T-cell (primary cell): ENCODE data around the gene RMI1. TPM values are rescaled to one million over a fixed set of nuclear protein-coding genes. Genes with fewer than 3 reads are reported as not detected.

ENCODE experiments used
- ATAC-seq, 4 experiments: fragments of 200-7000 bp in 3 of 4; fragments of 150-1000 bp in 1 of 4; cut with Tn5 transposase; replicated peaks in 1 of 4; 1 replicate in 3 of 4; 2 replicates in 1 of 4; pipeline ENCODE4 v1.10.0; 2021; ENCODE audit warnings: moderate library complexity in 3 of 4, mild to moderate bottlenecking in 2 of 4, moderate number of reproducible peaks in 1 of 4
- CTCF ChIA-PET, 2 donors: fragments of 300-600 bp; sonication (Branson Sonifier 250); formaldehyde crosslinking; loops; one replicate each; lab custom pipeline; 2022; ENCODE audit warnings: antibody characterized with exemption in 2 of 2; lab: Charles Lee
- POLR2A ChIA-PET, 2 donors: fragments of 300-600 bp; sonication (Branson Sonifier 250); formaldehyde crosslinking; loops; one replicate each; lab custom pipeline; 2022; ENCODE audit warnings: antibody characterized with exemption in 2 of 2; lab: Charles Lee
- DNase-seq, 35 experiments: peaks; one replicate each; pipeline versions ENCODE4 v3.0.0 to v3.0.0-alpha.2; 2013 to 2023
- H3K27ac ChIP-seq: one replicate; pipeline ENCODE4 v1.5.1; 2013; ENCODE audit warnings: low read length
- H3K27me3 ChIP-seq, 2 experiments: replicated peaks in 1 of 2; 1 replicate in 1 of 2; 2 replicates in 1 of 2; pipeline versions ENCODE4 v1.6.1 to v1.7.0; 2013; ENCODE audit warnings: low read length in 1 of 2, mixed read lengths in 1 of 2; ENCODE audit not compliant: control insufficient read depth in 2 of 2, insufficient read depth in 2 of 2; ENCODE audit errors: extremely low read depth in 1 of 2
- H3K36me3 ChIP-seq, 2 donors: 1 replicate in 1 of 2; 2 replicates in 1 of 2; pipeline versions ENCODE4 v1.6.1 to v1.7.0; 2013; ENCODE audit warnings: low read length in 1 of 2; ENCODE audit not compliant: control insufficient read depth in 2 of 2, insufficient read depth in 1 of 2; ENCODE audit errors: extremely low read depth in 1 of 2
- H3K4me1 ChIP-seq, 2 experiments: 1 replicate in 1 of 2; 2 replicates in 1 of 2; pipeline versions ENCODE4 v1.6.1 to v1.7.0; 2013; ENCODE audit warnings: low read length in 2 of 2, mixed read lengths in 1 of 2; ENCODE audit not compliant: insufficient read depth in 2 of 2, control insufficient read depth in 1 of 2; ENCODE audit errors: extremely low read depth in 1 of 2
- H3K4me3 ChIP-seq, 2 donors: 1 replicate in 1 of 2; 2 replicates in 1 of 2; pipeline versions ENCODE4 v1.5.1 to v1.7.0; 2013; ENCODE audit warnings: mild to moderate bottlenecking in 2 of 2, low read length in 1 of 2, moderate library complexity in 1 of 2; ENCODE audit not compliant: control insufficient read depth in 1 of 2; ENCODE audit errors: extremely low read depth in 1 of 2
- H3K9me3 ChIP-seq: 2 replicates; pipeline ENCODE4 v1.7.0; 2013
- H3K27ac Mint-ChIP-seq, 2 donors: one replicate each; pipeline ENCODE4 v1.8.0; 2020 to 2021; ENCODE audit warnings: mild to moderate bottlenecking in 2 of 2, mixed read lengths in 2 of 2
- H3K27me3 Mint-ChIP-seq, 2 donors: one replicate each; pipeline ENCODE4 v1.8.0; 2021 to 2022; ENCODE audit warnings: mixed read lengths in 2 of 2
- H3K36me3 Mint-ChIP-seq: one replicate; pipeline ENCODE4 v1.8.0; 2021; ENCODE audit warnings: mixed read lengths
- H3K4me1 Mint-ChIP-seq, 3 donors: one replicate each; pipeline ENCODE4 v1.8.0; 2020 to 2022; ENCODE audit warnings: mixed read lengths in 3 of 3, mild to moderate bottlenecking in 1 of 3
- H3K4me3 Mint-ChIP-seq, 3 donors: one replicate each; pipeline ENCODE4 v1.8.0; 2020 to 2022; ENCODE audit warnings: mild to moderate bottlenecking in 3 of 3, mixed read lengths in 3 of 3, moderate library complexity in 3 of 3
- H3K9me3 Mint-ChIP-seq, 3 donors: one replicate each; pipeline ENCODE4 v1.8.0; 2020 to 2022; ENCODE audit warnings: mixed read lengths in 3 of 3
- WGBS: methylation state at CpG from one replicate; pipeline ENCODE4 v1.1.5; 2013; ENCODE audit warnings: missing lambda C conversion rate; ENCODE audit not compliant: insufficient coverage; 5-methylcytosine and 5-hydroxymethylcytosine counted together
- total RNA-seq, 35 experiments: library from RNA in 6 of 35; stranded (reverse) in 6 of 35; fragments of 120-200 nt in 1 of 35; gene quantifications; one replicate each; pipeline versions ENCODE4 v1.2.1 to v1.2.4 and lab custom pipeline; 2013 to 2026

The RMI1 gene
- total RNA-seq, 5 donors from 2014 or later (not counting 1 experiment from before 2014, with no cell fraction given) = 2.3 to 6.9 (median 5.3) TPM

- Histone ChIP-seq H3K9me3 (no peaks in the 10 kb centered on the region), H3K4me1 (peaks cover 2 to 3% of the 10 kb centered on the region in 2 experiments), H3K27me3 (no peaks in the 10 kb centered on the region), H3K4me3 (no peak overlapping the region), H3K36me3 (peaks cover 0 to 6% of the 10 kb centered on the region in 2 donors), H3K27ac (no peak overlapping the region)
- H3K4me1 Mint-ChIP-seq = peaks cover 11 to 13% (median 11%) of the 10 kb centered on the region in 3 donors
- H3K9me3 Mint-ChIP-seq = no peaks in the 10 kb centered on the region
- DNase-seq = peak in 1 of 35 experiments; percentile 29
- no peak overlapping the region for H3K4me3 Mint-ChIP-seq
- POLR2A ChIA-PET = interaction anchor here in 1 of 2 donors (0.6 to 0.7 kb wide), 2 partner anchors 81 to 118 kb away, joined by 6 read pairs; no protein-coding TSS in a partner anchor
- H3K27me3 Mint-ChIP-seq = no peaks in the 10 kb centered on the region
- peak overlapping the region; percentile 46 to 58 for H3K27ac Mint-ChIP-seq
- peak in 1 of 4 experiments; percentile 63 for ATAC-seq
- H3K36me3 Mint-ChIP-seq = peaks cover 10% of the 10 kb centered on the region
- CTCF ChIA-PET = interaction anchor here in 1 of 2 donors (0.6 kb wide), 1 partner anchor 19 kb away, joined by 3 read pairs; no protein-coding TSS in a partner anchor
Observed at GRCh38 chr9:84002344-84002743, 21.7 kb downstream of the RMI1 start.

GRCh38 chr9:84003246-84003645 is 22.6 kb downstream of the RMI1 start:
- H3K9me3 Mint-ChIP-seq = no peaks in the 10 kb centered on the region
- POLR2A ChIA-PET = interaction anchor here in 1 of 2 donors (0.7 kb wide), 1 partner anchor 789 kb away, joined by 8 read pairs; no protein-coding TSS in a partner anchor

GRCh38 chr9:84007662-84008061 is 27.1 kb downstream of the RMI1 start:
- Mint-ChIP-seq H3K4me1 (no peaks in the 10 kb centered on the region), H3K4me3 (no peak overlapping the region), H3K27ac (no peak overlapping the region), H3K9me3 (no peaks in the 10 kb centered on the region), H3K27me3 (no peaks in the 10 kb centered on the region), H3K36me3 (peaks cover 3% of the 10 kb centered on the region)
- no peak overlapping the region for H3K27ac ChIP-seq
- H3K4me1 ChIP-seq = peaks cover 0 to 3% of the 10 kb centered on the region in 2 experiments
- ChIA-PET CTCF (no interaction called here), POLR2A (no interaction called here)
- DNase-seq = no peak
- no peaks in the 10 kb centered on the region for H3K27me3 ChIP-seq
- 83% methylated on average over 1 of the region's 2 CpGs for WGBS
- H3K4me3 ChIP-seq = no peak overlapping the region
- no peaks in the 10 kb centered on the region for H3K9me3 ChIP-seq
- no peaks in the 10 kb centered on the region for H3K36me3 ChIP-seq
- ATAC-seq = no peak

More at GRCh38 chr9:84003246-84003645, 22.6 kb downstream of the RMI1 start:
- Mint-ChIP-seq H3K36me3 (peaks cover 11% of the 10 kb centered on the region), H3K4me1 (peaks cover 11 to 13% (median 11%) of the 10 kb centered on the region in 3 donors), H3K4me3 (no peak overlapping the region), H3K27ac (peak overlapping the region in 1 of 2 donors; percentile 34), H3K27me3 (no peaks in the 10 kb centered on the region)
- ATAC-seq (no peak), DNase-seq (no peak)
- H3K9me3 ChIP-seq = no peaks in the 10 kb centered on the region
- H3K27me3 ChIP-seq = no peaks in the 10 kb centered on the region
- H3K4me3 ChIP-seq = no peak overlapping the region
- H3K4me1 ChIP-seq = peaks cover 2 to 3% of the 10 kb centered on the region in 2 experiments
- H3K36me3 ChIP-seq = peaks cover 0 to 6% of the 10 kb centered on the region in 2 donors
- no peak overlapping the region for H3K27ac ChIP-seq
- CTCF ChIA-PET = interaction anchor here in 1 of 2 donors (0.8 kb wide), 1 partner anchor 169 kb away, joined by 3 read pairs; no protein-coding TSS in a partner anchor
- no CpG with 5 or more reads among the region's 3 CpGs for WGBS

GRCh38 chr9:84024041-84024575 is 43.5 kb downstream of the RMI1 start:
- Mint-ChIP-seq H3K4me1 (no peaks in the 10 kb centered on the region), H3K4me3 (no peak overlapping the region), H3K27ac (no peak overlapping the region), H3K9me3 (no peaks in the 10 kb centered on the region), H3K27me3 (peaks cover 7 to 13% of the 10 kb centered on the region in 2 donors), H3K36me3 (no peaks in the 10 kb centered on the region)
- Histone ChIP-seq H3K27me3 (peaks cover 0 to 5% of the 10 kb centered on the region in 2 experiments), H3K9me3 (no peaks in the 10 kb centered on the region), H3K27ac (no peak overlapping the region), H3K36me3 (no peaks in the 10 kb centered on the region), H3K4me3 (no peak overlapping the region), H3K4me1 (no peaks in the 10 kb centered on the region)
- DNase-seq = no peak
- POLR2A ChIA-PET = no interaction called here
- CTCF ChIA-PET = no interaction called here
- WGBS = no CpG with 5 or more reads among the region's 4 CpGs
- no peak for ATAC-seq

GRCh38 chr9:84027201-84027600 is 46.6 kb downstream of the RMI1 start:
- H3K27ac Mint-ChIP-seq = no peak overlapping the region
- no peak overlapping the region for H3K4me3 Mint-ChIP-seq
- WGBS = 83% methylated on average over 2 of the region's 4 CpGs
- DNase-seq = no peak
- ChIA-PET CTCF (interaction anchor here in 1 of 2 donors (0.6 kb wide), 1 partner anchor 1861 kb away, joined by 5 read pairs; no protein-coding TSS in a partner anchor), POLR2A (no interaction called here)
- H3K36me3 ChIP-seq = no peaks in the 10 kb centered on the region
- H3K4me1 ChIP-seq = no peaks in the 10 kb centered on the region
- no peak overlapping the region for H3K27ac ChIP-seq
- ATAC-seq = no peak
- H3K9me3 ChIP-seq = no peaks in the 10 kb centered on the region
- H3K27me3 ChIP-seq = peaks cover 0 to 5% of the 10 kb centered on the region in 2 experiments
- H3K27me3 Mint-ChIP-seq = peaks cover 7 to 13% of the 10 kb centered on the region in 2 donors
- no peaks in the 10 kb centered on the region for H3K9me3 Mint-ChIP-seq
- no peak overlapping the region for H3K4me3 ChIP-seq
- H3K4me1 Mint-ChIP-seq = no peaks in the 10 kb centered on the region
- no peaks in the 10 kb centered on the region for H3K36me3 Mint-ChIP-seq

GRCh38 chr9:84031534-84031933 is 50.9 kb downstream of the RMI1 start:
- no peak for DNase-seq
- Histone ChIP-seq H3K36me3 (no peaks in the 10 kb centered on the region), H3K27me3 (no peaks in the 10 kb centered on the region), H3K27ac (no peak overlapping the region), H3K4me1 (no peaks in the 10 kb centered on the region), H3K9me3 (no peaks in the 10 kb centered on the region), H3K4me3 (no peak overlapping the region)
- ChIA-PET POLR2A (no interaction called here), CTCF (interaction anchor here in 1 of 2 donors (0.6 kb wide), 1 partner anchor 1876 kb away, joined by 3 read pairs; no protein-coding TSS in a partner anchor)
- H3K27ac Mint-ChIP-seq = no peak overlapping the region
- WGBS = no CpG with 5 or more reads among the region's 2 CpGs
- no peaks in the 10 kb centered on the region for H3K9me3 Mint-ChIP-seq
- H3K36me3 Mint-ChIP-seq = no peaks in the 10 kb centered on the region
- peaks cover 7 to 11% of the 10 kb centered on the region in 2 donors for H3K27me3 Mint-ChIP-seq
- H3K4me1 Mint-ChIP-seq = no peaks in the 10 kb centered on the region
- no peak for ATAC-seq
- no peak overlapping the region for H3K4me3 Mint-ChIP-seq
